Left renal pelvis (tissue), 4 donors: Measurements from ENCODE around the gene PGAM5. TPM values are rescaled to one million over a fixed set of nuclear protein-coding genes. Genes with fewer than 3 reads are reported as not detected.

ENCODE experiments used
- polyA plus RNA-seq, 4 donors: library from polyadenylated mRNA; unstranded; fragments of 120-200 nt; gene quantifications; one replicate each; pipeline ENCODE4 v1.2.1, GENCODE V29; 2013; ENCODE audit not compliant: insufficient read length in 4 of 4

The PGAM5 gene
- polyA plus RNA-seq, 4 donors: 14.3 to 25.4 (median 21.7) TPM

Other genes starting within 250 kb of the PGAM5 start
- gene FBRSL1, start 220.7 kb upstream of the PGAM5 start, polyA plus RNA-seq: 10 to 100 TPM; 34.5 to 93.9 (median 48.2) TPM
- 1 to 10 TPM in 3 of 4 donors, under 1 TPM in 1; 0.16 to 5.0 (median 1.7) TPM for gene LRCOL1, start 100.3 kb upstream of the PGAM5 start, polyA plus RNA-seq
- gene P2RX2, start 92.1 kb upstream of the PGAM5 start, polyA plus RNA-seq: 1 to 10 TPM in 3 of 4 donors, under 1 TPM in 1; 0.64 to 1.8 (median 1.5) TPM
- gene POLE, start 23.5 kb upstream of the PGAM5 start, polyA plus RNA-seq: 10 to 100 TPM; 42.6 to 65.2 (median 49.1) TPM
- gene PXMP2, start 23.3 kb upstream of the PGAM5 start, polyA plus RNA-seq: 10 to 100 TPM; 41.6 to 63.5 (median 48.5) TPM
- 10 to 100 TPM; 60.5 to 83.9 (median 67.6) TPM for gene ANKLE2, start 51.0 kb downstream of the PGAM5 start, polyA plus RNA-seq
- gene GOLGA3, start 118.0 kb downstream of the PGAM5 start, polyA plus RNA-seq: 10 to 100 TPM; 25.1 to 35.3 (median 29.9) TPM
- 10 to 100 TPM; 16.6 to 26.6 (median 22.1) TPM for gene CHFR, start 176.8 kb downstream of the PGAM5 start, polyA plus RNA-seq
- 10 to 100 TPM; 18.9 to 30.6 (median 25.1) TPM for gene ZNF605, start 245.5 kb downstream of the PGAM5 start, polyA plus RNA-seq